ENCODE measurements around the gene PRSS38. TPM values are rescaled to one million over a fixed set of nuclear protein-coding genes. Genes with fewer than 3 reads are reported as not detected.

The PRSS38 gene
- total RNA-seq, 1 experiment from 2014 or later = not detected

DNA sequence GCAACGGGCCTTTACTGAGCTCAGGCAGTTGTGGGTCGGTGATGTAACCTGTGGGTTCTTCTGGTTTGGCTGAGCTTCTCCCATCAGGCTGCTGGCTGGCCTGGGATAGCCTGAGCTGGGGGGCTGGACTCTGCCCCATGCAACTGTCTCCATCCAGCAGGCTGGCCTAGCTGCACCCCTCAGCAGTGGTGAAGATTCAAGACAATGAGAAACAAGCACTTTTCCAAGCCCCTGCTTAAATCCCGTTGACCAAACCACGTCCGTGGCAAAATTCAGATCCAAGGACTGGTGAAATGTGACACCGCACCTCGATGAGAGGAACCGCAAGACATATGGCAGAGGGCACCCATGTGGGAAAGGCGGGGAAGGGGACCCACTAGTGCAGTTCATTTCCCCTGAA is 25.6 kb downstream of the PRSS38 start:
- Histone ChIP-seq H3K27me3 (ENCODE audit: insufficient read depth, low read depth) (no peaks in the 10 kb centered on the region), H3K4me2 (no peak overlapping the region), H3K4me1 (replicated peaks; ENCODE audit: insufficient read depth) (no peaks in the 10 kb centered on the region), H2AFZ (no peak overlapping the region), H4K20me1 (ENCODE audit: insufficient read depth) (no peaks in the 10 kb centered on the region), H3K79me2 (ENCODE audit: low read depth) (no peaks in the 10 kb centered on the region), H3K9me3 (ENCODE audit: insufficient read depth, low read depth) (no peaks in the 10 kb centered on the region), H3K4me3 (no peak overlapping the region), H3K9me2 (ENCODE audit: insufficient read depth) (no peaks in the 10 kb centered on the region), H3K27ac (no peak overlapping the region), H3K36me3 (ENCODE audit: low read depth) (no peaks in the 10 kb centered on the region), H3F3A (ENCODE audit: insufficient read depth, low read depth) (no peaks in the 10 kb centered on the region)
- no peak for DNase-seq
- intact Hi-C loops (cut with micrococcal nuclease; ENCODE audit: unreplicated experiment) = no loop called here
- TF ChIP-seq, protein P1, sequence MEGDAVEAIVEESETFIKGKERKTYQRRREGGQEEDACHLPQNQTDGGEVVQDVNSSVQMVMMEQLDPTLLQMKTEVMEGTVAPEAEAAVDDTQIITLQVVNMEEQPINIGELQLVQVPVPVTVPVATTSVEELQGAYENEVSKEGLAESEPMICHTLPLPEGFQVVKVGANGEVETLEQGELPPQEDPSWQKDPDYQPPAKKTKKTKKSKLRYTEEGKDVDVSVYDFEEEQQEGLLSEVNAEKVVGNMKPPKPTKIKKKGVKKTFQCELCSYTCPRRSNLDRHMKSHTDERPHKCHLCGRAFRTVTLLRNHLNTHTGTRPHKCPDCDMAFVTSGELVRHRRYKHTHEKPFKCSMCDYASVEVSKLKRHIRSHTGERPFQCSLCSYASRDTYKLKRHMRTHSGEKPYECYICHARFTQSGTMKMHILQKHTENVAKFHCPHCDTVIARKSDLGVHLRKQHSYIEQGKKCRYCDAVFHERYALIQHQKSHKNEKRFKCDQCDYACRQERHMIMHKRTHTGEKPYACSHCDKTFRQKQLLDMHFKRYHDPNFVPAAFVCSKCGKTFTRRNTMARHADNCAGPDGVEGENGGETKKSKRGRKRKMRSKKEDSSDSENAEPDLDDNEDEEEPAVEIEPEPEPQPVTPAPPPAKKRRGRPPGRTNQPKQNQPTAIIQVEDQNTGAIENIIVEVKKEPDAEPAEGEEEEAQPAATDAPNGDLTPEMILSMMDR (conservative IDR thresholded peaks at IDR 0.05) = no peak
- no peak for TF ChIP-seq EZH2 (IDR thresholded peaks at IDR 0.05; ENCODE audit: low read depth)
- no TSS peak for BruUV-seq (replicated peaks)
- ChIA-PET CTCF (no interaction called here), POLR2A (ENCODE audit: unreplicated experiment) (interaction anchor here (0.5 kb wide), 1 partner anchor 75 kb away, joined by 5 read pairs; no protein-coding TSS in a partner anchor)

DNA sequence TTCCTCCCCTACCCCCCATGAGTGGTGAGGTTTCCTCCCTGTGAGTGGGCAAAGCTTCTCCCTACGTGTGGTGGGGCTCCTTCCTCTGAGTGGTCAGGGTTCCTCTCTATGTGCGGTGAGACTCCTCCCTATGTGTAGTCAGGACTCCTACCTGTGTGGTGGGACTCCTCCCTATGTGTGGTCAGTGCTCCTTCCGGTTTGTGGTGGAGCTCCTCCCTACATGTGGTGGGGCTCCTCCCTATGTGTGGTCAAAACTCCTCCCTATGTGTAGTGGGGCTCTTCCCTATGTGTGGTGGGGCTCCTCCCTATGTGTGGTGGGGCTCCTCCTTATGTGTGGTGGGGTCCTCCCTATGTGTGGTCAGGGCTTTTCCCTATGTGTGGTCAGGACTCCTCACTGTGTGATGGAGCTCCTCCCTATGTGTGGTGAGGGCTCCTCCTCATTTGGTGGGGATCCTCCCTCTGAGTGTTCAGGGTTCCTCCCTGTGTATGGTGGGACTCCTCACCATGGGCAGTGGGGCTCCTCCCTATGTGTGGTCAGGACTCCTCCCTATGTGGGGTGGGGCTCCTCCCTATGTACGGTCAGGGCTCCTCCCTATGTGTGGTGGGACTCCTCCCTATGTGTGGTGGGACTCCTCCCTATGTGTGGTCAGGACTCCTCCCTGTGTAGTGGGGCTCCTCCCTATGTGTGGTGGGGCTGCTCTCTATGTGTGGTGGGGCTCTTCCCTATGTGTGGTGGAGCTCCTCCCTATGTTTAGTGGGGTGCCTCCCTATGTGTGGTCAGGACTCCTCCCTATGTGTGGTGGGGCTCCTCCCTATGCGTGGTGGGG is 29.1 kb downstream of the PRSS38 start:
- no peaks in the 10 kb centered on the region for H3F3A ChIP-seq (ENCODE audit: insufficient read depth, low read depth)
- H3K36me3 ChIP-seq (ENCODE audit: low read depth) = no peaks in the 10 kb centered on the region
- H3K27me3 ChIP-seq (ENCODE audit: insufficient read depth, low read depth) = no peaks in the 10 kb centered on the region
- no TSS peak for BruUV-seq (replicated peaks)
- intact Hi-C loops (cut with micrococcal nuclease; ENCODE audit: unreplicated experiment) = no loop called here
- no peaks in the 10 kb centered on the region for H4K20me1 ChIP-seq (ENCODE audit: insufficient read depth)
- ChIA-PET CTCF (no interaction called here), POLR2A (ENCODE audit: unreplicated experiment) (no interaction called here)
- no peak for TF ChIP-seq EZH2 (IDR thresholded peaks at IDR 0.05; ENCODE audit: low read depth)
- TF ChIP-seq, protein P1 (conservative IDR thresholded peaks at IDR 0.05) = no peak
- no peak overlapping the region for H3K27ac ChIP-seq
- no peaks in the 10 kb centered on the region for H3K79me2 ChIP-seq (ENCODE audit: low read depth)
- no peak overlapping the region for H3K4me2 ChIP-seq
- no peak for DNase-seq
- no peaks in the 10 kb centered on the region; the same call in 1 of the 2 replicates for H3K9me3 ChIP-seq (ENCODE audit: insufficient read depth, low read depth)
- H3K4me1 ChIP-seq (replicated peaks; ENCODE audit: insufficient read depth) = no peaks in the 10 kb centered on the region
- no peak overlapping the region for H2AFZ ChIP-seq
- H3K4me3 ChIP-seq = no peak overlapping the region
- H3K9me2 ChIP-seq (ENCODE audit: insufficient read depth) = no peaks in the 10 kb centered on the region

DNA sequence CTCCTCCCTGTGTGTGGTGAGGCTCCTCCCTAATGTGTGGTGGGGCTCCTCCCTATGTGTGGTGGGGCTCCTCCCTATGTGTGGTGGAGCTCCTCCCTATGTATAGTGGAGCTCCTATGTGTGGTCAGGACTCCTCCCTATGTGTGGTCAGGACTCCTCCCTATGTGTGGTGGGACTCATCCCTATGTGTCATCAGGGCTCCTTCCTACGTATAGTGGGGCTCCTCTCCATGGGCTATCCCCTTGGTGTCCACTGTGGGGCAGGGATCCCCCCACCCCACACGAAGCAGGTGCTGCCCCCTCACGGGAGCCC is 29.6 kb downstream of the PRSS38 start:
- no peaks in the 10 kb centered on the region for H3K36me3 ChIP-seq (ENCODE audit: low read depth)
- no peak overlapping the region for H3K4me2 ChIP-seq
- no peak for DNase-seq
- no peaks in the 10 kb centered on the region for H3K4me1 ChIP-seq (replicated peaks; ENCODE audit: insufficient read depth)
- no peaks in the 10 kb centered on the region for H3K27me3 ChIP-seq (ENCODE audit: insufficient read depth, low read depth)
- H3K27ac ChIP-seq = no peak overlapping the region
- TF ChIP-seq, protein P1 (conservative IDR thresholded peaks at IDR 0.05) = no peak
- TF ChIP-seq EZH2 (IDR thresholded peaks at IDR 0.05; ENCODE audit: low read depth) = no peak
- intact Hi-C loops (cut with micrococcal nuclease; ENCODE audit: unreplicated experiment) = no loop called here
- BruUV-seq (replicated peaks) = no TSS peak
- H3K79me2 ChIP-seq (ENCODE audit: low read depth) = no peaks in the 10 kb centered on the region
- no peaks in the 10 kb centered on the region for H3F3A ChIP-seq (ENCODE audit: insufficient read depth, low read depth)
- CTCF ChIA-PET = no interaction called here
- POLR2A ChIA-PET (ENCODE audit: unreplicated experiment) = no interaction called here
- no peaks in the 10 kb centered on the region for H4K20me1 ChIP-seq (ENCODE audit: insufficient read depth)
- H3K4me3 ChIP-seq = no peak overlapping the region
- H3K9me3 ChIP-seq (ENCODE audit: insufficient read depth, low read depth) = no peaks in the 10 kb centered on the region; the same call in 1 of the 2 replicates
- H2AFZ ChIP-seq = no peak overlapping the region
- no peaks in the 10 kb centered on the region for H3K9me2 ChIP-seq (ENCODE audit: insufficient read depth)
